DMS114 treated with DMSO at 0.1 percent for 48 hours (cell line): ENCODE measurements around the gene BCAS1.
"Not testable (repeated sequence)": the region's sequence is repeated elsewhere in the genome, so short reads cannot be mapped to it uniquely, and the experiment has no call there.

Experiments used
- DNase-seq: peaks from one replicate; lab custom pipeline; 2025; ENCODE audit not compliant: unreplicated experiment; lab: John Stamatoyannopoulos, UW

The BCAS1 gene

DNA sequence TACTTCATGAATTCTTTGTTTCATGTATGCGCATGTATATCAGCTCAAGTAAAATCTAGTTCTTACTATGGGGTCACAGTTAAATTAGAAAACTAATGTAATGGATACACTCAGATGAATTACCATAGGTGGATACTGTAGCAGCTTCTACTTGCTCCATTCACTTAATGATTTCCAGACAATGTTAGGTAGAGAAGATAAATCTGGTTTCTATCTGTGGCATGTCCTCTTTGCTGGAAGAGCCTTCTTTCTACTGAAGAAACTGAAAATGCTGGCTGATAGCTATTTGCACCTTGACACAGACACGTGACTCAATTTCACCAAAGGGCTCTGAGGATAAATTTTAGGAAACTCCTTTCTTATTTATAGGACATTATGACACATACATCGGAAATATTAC is 49.5 kb downstream of the BCAS1 start:
- DNase-seq: no peak

DNA sequence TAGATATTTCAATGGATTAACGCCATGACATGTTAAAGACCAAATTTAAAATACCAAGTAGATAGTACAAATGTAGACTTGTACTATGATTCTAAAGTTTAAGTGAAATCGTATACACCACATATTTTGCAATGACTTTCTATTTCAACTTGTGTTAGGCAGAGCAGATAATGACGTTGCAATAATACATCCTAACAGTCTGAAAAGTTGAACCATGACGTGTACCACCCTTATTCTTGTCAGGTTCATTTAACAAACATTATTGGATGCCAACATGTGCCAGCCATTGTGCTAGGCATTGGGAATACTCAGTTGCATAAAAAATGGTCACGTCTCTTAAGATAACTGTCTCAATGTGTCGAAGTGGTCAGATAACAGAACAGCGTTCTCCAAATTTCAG is 50.0 kb downstream of the BCAS1 start:
- DNase-seq: no peak

DNA sequence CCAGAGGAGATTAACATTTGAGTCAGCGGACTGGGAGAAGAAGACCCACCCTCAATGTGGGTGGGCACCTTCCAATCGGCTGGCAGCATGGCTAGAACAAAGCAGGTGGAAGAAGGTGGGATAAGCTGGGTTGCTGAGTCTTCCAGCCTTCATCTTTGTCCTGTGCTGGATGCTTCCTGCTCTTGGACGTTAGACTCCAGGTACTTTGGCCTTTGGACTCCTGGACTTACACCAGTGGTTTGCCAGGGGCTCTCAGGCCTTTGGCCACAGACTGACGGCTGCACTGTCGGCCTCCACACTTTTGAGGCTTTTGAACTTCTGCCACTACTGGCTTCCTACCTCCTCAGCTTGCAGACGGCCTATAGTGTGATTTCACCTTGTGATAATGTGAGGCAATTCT is 50.8 kb downstream of the BCAS1 start:
- DNase-seq: no peak

DNA sequence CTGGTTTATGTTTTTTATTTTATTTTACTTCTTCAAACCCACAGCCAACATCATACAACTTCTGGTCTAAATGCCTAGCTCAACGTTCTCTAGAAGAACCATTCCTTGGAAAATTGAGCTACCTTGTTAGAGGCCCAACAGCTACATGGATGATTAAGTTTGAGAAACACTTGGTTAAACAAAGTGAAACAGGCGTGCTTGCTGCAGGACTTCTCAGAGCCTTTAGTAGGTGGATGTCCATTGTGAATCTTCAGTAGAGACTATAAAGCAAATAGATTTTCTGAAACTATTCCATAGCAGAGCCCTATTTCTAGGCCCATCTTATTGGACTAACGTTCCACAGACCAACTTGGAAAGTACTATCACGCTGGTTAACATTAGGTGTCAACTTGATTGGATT is 51.3 kb downstream of the BCAS1 start:
- DNase-seq: no peak

DNA sequence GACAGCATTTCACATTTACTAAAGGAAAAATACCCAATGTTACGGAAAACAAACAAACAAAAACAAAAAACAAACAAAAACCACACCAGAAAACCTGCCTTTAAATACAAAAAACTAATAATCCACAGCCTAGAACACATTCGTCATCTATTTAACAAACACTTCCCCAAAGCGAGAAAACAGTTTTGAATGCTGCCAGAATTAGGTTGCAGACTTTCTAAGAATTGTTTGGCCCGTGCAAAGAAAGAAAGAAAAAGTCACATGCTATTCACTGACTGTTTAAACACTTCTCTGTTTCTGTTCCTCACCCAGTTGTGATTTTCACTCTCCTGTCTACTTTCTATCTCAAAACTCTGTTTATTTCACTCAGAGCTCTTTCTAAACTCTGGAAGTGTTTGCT is 52.5 kb downstream of the BCAS1 start:
- no peak for DNase-seq

DNA sequence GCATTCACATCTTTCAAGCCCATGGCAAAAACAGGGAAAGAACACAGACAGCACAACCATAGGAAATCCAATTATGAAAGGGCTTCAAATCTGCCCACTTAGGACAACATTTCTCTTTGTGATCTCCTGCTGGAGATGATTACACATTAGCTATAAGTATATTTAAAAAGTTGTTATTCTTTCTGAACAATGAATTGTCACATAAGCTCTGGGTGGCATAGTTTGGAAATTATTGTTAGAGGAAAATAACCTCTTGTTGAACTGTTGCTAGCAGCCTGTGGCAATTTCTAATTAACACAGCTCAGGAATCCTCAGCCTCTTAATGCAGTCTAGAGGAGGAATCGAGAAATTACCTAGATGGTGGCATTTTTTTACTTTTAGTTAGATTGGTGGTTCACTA is 54.9 kb downstream of the BCAS1 start:
- DNase-seq: no peak

DNA sequence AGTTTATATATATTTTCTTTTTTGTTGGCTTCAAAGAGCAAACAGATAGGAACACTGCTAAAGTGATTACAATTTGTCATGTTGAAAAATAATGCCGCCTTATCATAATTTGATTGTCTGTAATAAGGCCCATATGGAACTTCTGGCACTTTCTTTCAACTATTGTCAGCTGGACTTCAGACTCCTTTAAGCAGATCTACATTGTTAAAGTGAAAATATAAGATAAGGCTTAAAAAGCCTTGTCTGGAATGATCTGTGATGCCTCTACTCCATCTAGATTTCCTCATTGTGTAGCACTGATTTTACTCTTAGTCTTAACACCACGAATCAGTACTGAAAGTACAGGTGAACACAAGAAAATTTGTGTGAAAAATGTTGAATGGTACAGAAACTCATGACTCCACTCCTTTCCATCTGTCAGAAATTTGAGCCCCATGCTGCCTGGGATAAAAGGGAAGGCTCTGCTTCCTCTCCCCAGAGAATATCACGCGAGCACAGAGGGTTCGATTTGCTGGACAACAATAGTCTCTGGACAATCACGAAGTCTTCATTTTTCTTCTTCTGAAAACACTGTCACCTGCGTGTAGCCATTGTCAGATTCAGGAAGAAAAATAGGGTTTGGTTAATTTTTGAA is 56.0 kb downstream of the BCAS1 start:
- DNase-seq: no peak

DNA sequence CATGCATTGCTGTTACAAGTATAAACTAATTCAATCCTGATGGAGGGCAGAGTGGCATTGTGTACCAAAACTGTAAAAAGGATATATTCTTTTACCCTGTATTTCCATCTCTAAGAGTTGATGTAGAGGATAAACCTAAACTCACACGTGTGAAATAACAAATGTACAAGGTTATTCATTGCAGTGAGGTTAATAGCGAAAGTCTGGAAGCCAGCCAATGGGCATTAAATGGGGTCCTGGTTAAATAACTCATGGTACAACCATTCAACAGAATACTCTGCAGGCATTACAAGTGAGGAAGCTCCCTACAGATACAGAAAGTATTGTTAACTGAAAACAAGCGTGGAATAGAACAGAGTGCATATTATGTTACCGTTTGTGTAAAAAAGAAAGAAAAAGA is 56.9 kb downstream of the BCAS1 start:
- no peak for DNase-seq

DNA sequence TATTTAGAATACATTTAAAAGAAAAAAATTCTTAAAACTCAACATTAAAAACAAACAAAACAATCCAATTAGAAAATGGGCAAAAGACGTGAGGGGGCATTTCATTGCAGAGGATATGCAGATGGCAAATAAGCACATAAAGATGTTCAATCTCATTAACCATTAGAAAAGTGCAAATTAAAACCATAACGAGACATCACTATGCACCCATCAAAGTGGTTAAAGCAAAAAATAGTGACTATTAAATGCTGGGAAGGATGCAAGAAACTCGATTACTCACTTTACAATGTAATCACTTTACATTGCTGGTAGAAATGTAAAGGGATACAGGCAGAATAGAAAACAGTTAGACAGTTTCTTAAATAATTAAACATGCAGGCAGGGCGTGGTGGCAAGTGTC is 59.0 kb downstream of the BCAS1 start:
- no peak for DNase-seq

DNA sequence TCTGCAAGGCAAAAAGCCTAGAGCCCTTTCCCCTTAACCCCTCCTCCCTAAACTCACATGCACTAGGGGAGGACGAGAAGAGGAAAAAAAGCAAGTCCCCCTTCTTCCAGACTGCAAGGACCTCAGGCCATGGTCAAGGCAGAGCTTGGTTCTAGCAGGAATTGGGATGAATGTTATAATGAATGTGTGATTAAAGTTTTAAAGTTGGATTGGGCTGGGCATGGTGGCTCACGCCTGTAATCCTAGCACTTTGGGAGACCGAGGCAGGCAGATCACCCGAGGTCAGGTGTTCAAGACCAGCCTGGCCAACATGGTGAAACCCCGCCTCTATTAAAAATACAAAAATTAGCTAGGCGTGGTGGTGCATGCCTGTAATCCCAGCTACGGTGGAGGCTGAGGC is 64.2 kb downstream of the BCAS1 start:
- DNase-seq: not testable (repeated sequence)

DNA sequence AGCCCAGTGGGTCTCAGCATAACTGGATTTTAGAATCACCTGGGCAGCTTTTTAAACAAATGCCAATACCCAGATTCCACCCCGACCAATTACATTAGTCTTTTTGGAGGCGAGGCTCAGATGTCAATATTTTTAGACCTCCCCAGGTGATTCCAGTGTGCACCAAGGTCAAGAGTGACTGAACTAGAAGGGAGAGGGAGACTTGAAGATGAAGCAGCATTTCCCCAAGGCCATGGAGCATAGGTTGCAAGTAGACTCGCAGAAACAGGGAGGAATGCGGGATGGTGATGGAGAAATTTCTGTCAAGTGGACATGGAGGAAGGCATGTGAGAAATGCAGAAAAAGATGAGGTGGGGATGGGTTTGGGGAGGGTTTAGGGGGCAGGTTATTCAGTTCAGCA is 64.9 kb downstream of the BCAS1 start:
- DNase-seq: no peak

DNA sequence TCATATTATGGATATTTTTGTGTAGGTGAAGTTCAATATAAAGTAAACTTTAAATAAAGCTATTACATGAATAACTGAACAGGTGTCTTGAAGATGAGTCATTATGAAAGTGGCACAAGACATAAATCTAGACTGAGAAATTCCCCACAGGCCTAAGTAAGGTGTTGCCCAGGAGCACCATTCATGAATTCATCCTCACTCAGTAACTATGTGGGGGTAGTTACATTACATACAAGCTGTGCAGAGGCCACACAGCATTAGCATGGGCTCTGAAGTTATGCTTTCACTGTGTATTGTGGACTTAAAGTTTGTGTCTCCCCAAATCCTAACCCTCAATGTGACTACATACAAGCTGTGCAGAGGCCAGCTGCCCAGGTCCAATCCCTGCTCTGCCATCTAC is 65.9 kb downstream of the BCAS1 start:
- no peak for DNase-seq

DNA sequence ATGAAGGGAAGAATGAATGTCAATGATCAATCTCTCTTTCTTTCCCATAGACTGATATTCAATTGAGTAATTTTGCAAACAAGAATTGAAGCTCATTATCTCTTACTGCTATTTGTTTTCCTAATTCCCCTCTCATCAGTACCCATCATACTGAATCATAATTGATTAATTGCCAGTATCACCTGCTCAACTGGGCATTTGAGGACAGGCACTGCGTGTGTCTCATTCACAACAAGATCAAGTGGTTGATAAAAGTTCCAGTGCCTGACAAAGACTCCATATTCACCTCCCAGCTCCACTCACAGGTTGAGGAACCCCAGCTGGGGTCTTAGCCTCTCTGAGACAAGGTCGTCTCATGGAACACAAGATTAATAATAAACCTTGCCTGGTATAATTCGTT is 67.7 kb downstream of the BCAS1 start:
- DNase-seq: no peak

DNA sequence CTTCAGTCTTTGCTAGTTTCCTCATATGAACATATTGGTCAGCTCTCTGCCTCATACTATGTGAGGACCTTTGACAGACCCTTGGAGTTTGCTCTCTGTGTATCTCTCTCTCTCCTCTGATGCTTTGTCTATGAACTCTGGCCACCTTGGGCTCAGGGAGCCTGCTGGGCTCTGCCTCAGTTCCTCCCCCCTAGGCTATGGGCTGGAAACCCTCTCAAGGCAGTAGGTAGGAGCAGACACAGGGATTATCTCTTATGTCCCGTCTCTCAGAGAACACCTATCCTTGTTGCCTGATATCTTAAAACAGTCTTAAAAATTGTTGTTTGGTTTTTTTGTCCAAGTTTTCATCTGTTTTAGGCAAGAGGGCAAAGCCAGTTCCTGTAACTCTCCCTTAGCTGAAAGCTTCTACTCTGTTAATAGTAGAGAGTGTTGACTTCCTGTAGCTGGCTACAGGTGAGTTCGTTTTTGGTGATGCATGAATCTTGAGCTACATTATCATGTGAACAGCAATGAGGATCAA is 68.3 kb downstream of the BCAS1 start:
- no peak for DNase-seq

DNA sequence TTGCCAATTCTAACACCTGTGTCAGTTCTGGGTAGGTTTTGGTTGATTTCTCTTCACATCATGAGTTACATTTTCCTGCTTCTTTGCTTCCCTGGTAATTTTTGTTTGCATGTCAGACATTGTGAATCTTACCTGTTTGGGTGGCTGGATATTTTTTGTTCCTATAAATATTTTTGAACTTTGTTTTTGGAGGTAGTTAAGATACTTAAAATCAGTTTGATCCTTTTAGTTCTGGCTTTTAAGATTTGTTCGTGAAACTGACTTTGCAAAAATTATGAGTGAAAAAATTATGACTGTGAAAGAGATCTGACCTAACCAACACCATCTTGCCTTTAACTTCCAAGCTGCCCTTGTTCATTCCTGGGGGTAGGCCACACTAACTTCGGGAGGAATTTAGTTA is 69.5 kb downstream of the BCAS1 start:
- no peak for DNase-seq

DNA sequence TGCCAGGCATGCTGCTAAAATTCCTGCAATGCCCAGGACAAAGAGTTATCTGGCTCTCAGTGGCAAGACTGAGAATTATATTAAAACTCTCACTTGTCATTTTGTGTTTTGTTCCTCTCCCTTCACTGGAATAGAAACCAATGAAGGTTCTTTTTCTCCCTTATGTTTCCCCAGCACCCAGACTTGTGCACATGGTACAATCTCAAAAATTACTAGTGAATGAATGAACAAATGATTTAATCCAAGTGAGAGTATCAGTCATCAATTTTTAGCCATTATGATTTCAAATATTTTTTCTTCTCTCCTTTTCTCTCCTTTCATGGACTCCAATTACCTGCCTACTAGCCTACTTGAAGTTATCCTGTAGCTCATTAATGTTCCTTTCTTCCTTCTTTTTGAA is 70.1 kb downstream of the BCAS1 start:
- no peak for DNase-seq

DNA sequence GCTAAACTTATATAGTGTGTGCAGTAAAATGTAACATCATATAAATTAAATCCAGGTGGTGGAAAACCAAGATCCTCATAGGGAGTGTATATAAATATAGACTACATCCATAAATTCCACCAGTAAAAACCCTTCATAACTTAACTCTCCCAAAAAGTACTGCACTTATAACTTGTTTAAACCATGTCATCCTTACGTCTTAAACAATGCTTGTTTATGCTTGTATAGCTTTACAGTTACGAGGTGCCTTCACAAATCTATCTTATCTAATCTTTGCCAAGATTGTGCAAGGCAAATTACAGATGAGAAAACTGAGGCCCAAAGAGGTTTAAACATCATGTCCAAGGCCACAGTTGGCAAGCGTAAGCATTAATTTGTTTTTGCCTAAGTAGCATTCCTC is 71.3 kb downstream of the BCAS1 start:
- DNase-seq: no peak

DNA sequence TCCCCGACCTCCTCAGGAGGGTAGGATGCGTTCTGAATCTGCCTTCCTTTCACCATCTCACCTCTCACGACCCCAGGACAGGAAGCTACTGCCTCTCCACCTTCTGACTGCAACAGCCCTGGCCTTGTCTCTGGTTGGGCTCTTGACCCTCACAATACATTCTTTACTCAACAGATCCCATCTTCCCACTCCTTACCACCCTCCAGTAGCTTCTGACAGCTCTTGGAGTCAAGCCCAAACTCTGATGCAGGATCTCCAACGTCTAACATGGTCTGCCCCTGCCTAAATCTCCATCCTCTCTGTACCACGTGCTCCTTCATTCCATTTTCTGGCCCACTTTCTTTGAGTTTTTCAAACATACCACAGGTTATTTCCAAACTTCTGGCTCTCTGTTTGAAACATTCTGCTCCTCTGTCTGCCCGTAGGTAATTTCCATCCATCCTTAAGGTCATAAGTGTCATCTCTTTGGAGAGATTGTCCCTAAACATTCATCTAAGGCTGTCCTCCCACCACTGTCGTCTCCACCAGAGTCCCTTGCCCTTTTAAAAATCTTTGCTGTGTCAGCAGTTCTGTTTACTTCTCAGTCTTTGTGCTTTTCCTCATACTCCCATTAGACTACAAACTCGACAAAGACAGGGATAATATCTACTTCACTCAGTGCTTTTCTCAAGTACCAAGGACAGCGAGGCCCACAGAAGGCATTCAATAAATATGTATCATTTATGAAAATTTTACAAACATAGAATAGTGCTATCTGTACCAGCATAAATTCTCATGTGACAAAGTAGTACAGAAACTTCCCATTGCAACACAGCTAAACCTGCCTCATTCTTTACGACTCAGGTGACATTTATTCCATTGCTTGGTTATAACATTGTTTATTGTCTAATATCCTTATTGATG is 73.6 kb downstream of the BCAS1 start:
- DNase-seq: no peak

DNA sequence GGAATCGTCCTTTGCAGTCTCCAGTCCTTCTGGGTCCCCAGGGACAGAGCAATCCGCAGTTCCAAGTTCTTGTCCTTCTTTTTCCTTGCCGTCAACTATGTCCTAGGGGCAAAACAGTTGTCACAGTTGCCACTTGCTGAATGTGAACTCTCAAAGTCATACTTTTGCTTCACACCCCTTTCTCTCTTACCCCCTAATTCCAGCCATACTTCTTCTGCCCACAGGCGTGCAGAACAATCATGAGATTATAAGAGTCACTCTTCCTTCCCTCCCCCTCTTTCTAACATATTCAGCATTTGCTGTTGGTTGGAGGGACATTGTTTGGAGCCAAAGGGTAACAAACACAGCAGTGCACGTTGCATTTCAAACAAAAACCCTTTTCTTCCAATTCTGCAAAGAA is 74.4 kb downstream of the BCAS1 start:
- no peak for DNase-seq

DNA sequence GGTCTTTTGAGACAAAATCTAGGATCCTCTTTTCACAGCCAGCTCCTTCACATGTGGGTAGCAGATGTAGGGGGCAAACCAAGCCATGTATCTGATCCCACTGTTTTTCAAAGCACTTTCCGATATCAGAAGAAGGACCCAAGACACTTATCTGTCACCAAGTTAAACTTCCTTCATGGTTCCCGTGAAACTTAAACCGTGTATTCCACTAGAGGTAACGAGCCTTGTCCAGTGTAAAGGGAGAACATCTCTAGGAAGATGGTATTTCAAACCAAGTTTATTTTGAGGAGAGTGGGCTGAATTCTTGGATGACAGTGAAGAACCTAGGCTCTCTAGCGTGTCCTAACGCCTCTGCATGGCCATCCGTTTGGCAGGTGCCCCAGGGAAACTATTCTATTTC is 76.3 kb downstream of the BCAS1 start:
- no peak for DNase-seq

DNA sequence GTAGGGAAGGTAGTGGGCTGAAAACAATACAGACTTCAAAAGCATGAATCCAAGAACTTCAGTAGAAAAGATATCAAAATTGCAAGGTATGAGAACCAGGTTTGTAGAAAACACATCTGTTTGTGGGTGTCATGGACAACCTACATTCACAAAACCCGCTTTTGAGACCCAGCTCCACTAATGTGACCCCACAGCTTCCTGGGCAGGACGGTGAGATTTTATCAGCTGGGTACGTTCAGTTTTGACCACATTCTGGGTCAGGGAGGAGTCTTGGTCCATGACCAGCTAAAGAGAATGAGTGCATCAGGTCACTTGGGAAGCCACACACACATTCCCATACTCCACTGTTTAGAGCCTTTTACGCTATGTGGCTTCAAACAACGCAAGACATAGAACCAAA is 77.1 kb downstream of the BCAS1 start:
- no peak for DNase-seq

DNA sequence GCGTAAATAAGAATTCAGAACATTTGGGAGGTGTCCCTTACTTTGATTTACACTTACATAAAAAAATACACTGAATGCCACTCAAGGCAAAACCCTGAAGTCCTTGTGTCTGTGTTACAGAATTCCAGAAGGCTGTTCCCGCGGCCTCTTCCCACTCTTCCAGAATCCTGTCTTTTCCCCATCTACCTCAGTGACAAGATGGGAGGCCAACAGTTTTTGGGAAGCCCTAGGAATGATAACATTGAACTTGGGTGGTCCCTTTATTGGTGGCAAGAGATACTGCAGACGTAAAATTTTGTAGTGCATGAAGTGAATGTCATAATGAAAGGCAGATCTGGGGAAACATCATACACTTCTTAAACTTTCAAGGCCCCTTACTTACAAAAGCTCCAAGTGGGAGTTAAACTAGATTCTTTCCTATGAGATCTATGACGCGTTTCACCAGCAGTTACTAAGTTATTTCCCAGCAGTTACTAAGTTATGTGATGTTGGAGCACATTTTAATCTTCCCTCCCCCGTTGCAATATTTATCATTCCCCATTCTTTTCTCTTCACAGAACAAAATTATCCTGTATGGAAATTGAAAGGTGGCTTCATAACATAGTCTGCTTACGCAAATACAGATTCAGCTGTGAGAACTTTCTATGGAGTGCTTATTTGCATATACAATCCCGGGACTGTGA is 79.5 kb downstream of the BCAS1 start:
- no peak for DNase-seq
